ENCODE measurements around the gene CBX4. TPM values are rescaled to one million over a fixed set of nuclear protein-coding genes. Genes with fewer than 3 reads are reported as not detected.

Gene CBX4
- total and polyA plus RNA-seq, 2 of the 13 experiments (the other 11 are each of a cell fraction or from before 2014, with no cell fraction given): 25.8 to 50.8 TPM

GRCh38 chr17:79836972-79837887 lies 2.0 kb downstream of the CBX4 start (continued):
- no peak for TF ChIP-seq NAIF1 (CRISPR knock-in tag; IDR thresholded peaks at IDR 0.05; ENCODE audit: borderline replicate concordance)
- no peak for TF ChIP-seq ZC3H4 (CRISPR knock-in tag; IDR thresholded peaks at IDR 0.05; ENCODE audit: borderline replicate concordance)
- peak; percentile 52; the same call in 1 of the 2 replicates for TF ChIP-seq ARNT2 (CRISPR knock-in tag; IDR thresholded peaks at IDR 0.05; ENCODE audit: low read depth)
- TF ChIP-seq ZNF3 (CRISPR knock-in tag; IDR thresholded peaks at IDR 0.05): no peak
- peak; percentile 62 for TF ChIP-seq HDAC2 (CRISPR knock-in tag; IDR thresholded peaks at IDR 0.05)
- TF ChIP-seq ZNF572 (CRISPR knock-in tag; IDR thresholded peaks at IDR 0.05): peak; percentile 33; the same call in 1 of the 2 replicates
- no peak for TF ChIP-seq ZBTB20 (CRISPR knock-in tag; IDR thresholded peaks at IDR 0.05; ENCODE audit: borderline replicate concordance, low read depth)
- no peak for TF ChIP-seq ZNF670 (CRISPR knock-in tag; IDR thresholded peaks at IDR 0.05; ENCODE audit: borderline replicate concordance)
- peak; percentile 58; the same call in 1 of the 2 replicates for TF ChIP-seq ZNF788 (CRISPR knock-in tag; IDR thresholded peaks at IDR 0.05; ENCODE audit: borderline replicate concordance)
- TF ChIP-seq HOXD1 (CRISPR knock-in tag; IDR thresholded peaks at IDR 0.05): no peak
- TF ChIP-seq MED8 (CRISPR knock-in tag; IDR thresholded peaks at IDR 0.05; ENCODE audit: insufficient replicate concordance): no peak
- TF ChIP-seq CC2D1A (CRISPR knock-in tag; IDR thresholded peaks at IDR 0.05): no peak
- no peak; the same call in 1 of the 2 replicates for TF ChIP-seq IRF2 (CRISPR knock-in tag; IDR thresholded peaks at IDR 0.05)
- peak; percentile 52 for TF ChIP-seq NRL (CRISPR knock-in tag; IDR thresholded peaks at IDR 0.05; ENCODE audit: borderline replicate concordance)
- TF ChIP-seq MBNL3 (CRISPR knock-in tag; conservative IDR thresholded peaks at IDR 0.05): no peak
- TF ChIP-seq SMARCC2 (IDR thresholded peaks at IDR 0.05): no peak
- TF ChIP-seq MNT (IDR thresholded peaks at IDR 0.05): no peak
- peak; percentile 37 to 59; a peak in 3 of 4 replicates for TF ChIP-seq EP300 (IDR thresholded peaks at IDR 0.05; ENCODE audit: low read depth in 2 of 2, low read length in 2 of 2)
- TF ChIP-seq EP300 (CRISPR knock-in tag; IDR thresholded peaks at IDR 0.05; ENCODE audit: borderline replicate concordance): no peak
- peak; percentile 30; the same call in 1 of the 2 replicates for TF ChIP-seq FOXK2 (IDR thresholded peaks at IDR 0.05)
- TF ChIP-seq ZNF468 (CRISPR knock-in tag; IDR thresholded peaks at IDR 0.05): no peak
- 0 out of 2 replicates have a peak, but pooled peaks have one; percentile 29 for TF ChIP-seq NFATC3 (CRISPR knock-in tag; IDR thresholded peaks at IDR 0.05)
- TF ChIP-seq SUZ12 (IDR thresholded peaks at IDR 0.05; ENCODE audit: low read depth, low read length): no peak
- TF ChIP-seq TGIF2 (CRISPR knock-in tag; IDR thresholded peaks at IDR 0.05): peak; percentile 89
- no peak for TF ChIP-seq RFXAP (CRISPR knock-in tag; IDR thresholded peaks at IDR 0.05; ENCODE audit: borderline replicate concordance)
- no peak for TF ChIP-seq KLF9 (CRISPR knock-in tag; IDR thresholded peaks at IDR 0.05; ENCODE audit: low read depth)
- TF ChIP-seq KLF15 (CRISPR knock-in tag; IDR thresholded peaks at IDR 0.05; ENCODE audit: borderline replicate concordance): no peak
- no peak; the same call in 1 of the 2 replicates for TF ChIP-seq PHF20 (CRISPR knock-in tag; IDR thresholded peaks at IDR 0.05)
- no peak; the same call in 1 of the 2 replicates for TF ChIP-seq NFKB2 (CRISPR knock-in tag; IDR thresholded peaks at IDR 0.05; ENCODE audit: borderline replicate concordance)
- TF ChIP-seq ZNF782 (CRISPR knock-in tag; IDR thresholded peaks at IDR 0.05; ENCODE audit: borderline replicate concordance): no peak
- TF ChIP-seq SP4 (CRISPR knock-in tag; IDR thresholded peaks at IDR 0.05): no peak
- no peak for TF ChIP-seq SMARCE1 (IDR thresholded peaks at IDR 0.05; ENCODE audit: borderline replicate concordance)
- no peak for TF ChIP-seq TP53 (CRISPR knock-in tag; conservative IDR thresholded peaks at IDR 0.05)
